Measurements from ENCODE around the gene ZNF304. TPM values are rescaled to one million over a fixed set of nuclear protein-coding genes. Genes with fewer than 3 reads are reported as not detected.

ZNF304 gene
- total RNA-seq, 1 donor from 2014 or later, result 13.5 TPM

Other genes with a start within 250 kb of the ZNF304 start
- not detected for gene USP29, start 231.3 kb upstream of the ZNF304 start, total RNA-seq
- not detected for gene ZIM3, start 206.1 kb upstream of the ZNF304 start, total RNA-seq
- not detected for gene DUXA, start 183.8 kb upstream of the ZNF304 start, total RNA-seq
- gene ZNF264, start 159.8 kb upstream of the ZNF304 start, total RNA-seq, result 52.6 TPM
- not detected for gene AURKC, start 120.2 kb upstream of the ZNF304 start, total RNA-seq
- 34.1 TPM for gene ZNF805, start 110.6 kb upstream of the ZNF304 start, total RNA-seq
- gene ZNF460, start 70.8 kb upstream of the ZNF304 start, total RNA-seq, result 110 TPM
- 19.2 TPM for gene ZNF543, start 30.8 kb upstream of the ZNF304 start, total RNA-seq
- gene TRAPPC2B, start 12.3 kb downstream of the ZNF304 start, total RNA-seq, result 15.8 TPM
- 4.9 TPM for gene ZNF547, start 12.3 kb downstream of the ZNF304 start, total RNA-seq
- gene ZNF548, start 38.6 kb downstream of the ZNF304 start, total RNA-seq, result 43.4 TPM
- gene ZNF17, start 59.9 kb downstream of the ZNF304 start, total RNA-seq, result 22.5 TPM
- gene ZNF749, start 84.1 kb downstream of the ZNF304 start, total RNA-seq, result 15.8 TPM
- 1.2 TPM for gene VN1R1, start 105.9 kb downstream of the ZNF304 start, total RNA-seq
- gene ZNF772, start 126.3 kb downstream of the ZNF304 start, total RNA-seq, result 25.2 TPM
- gene ZNF419, start 136.5 kb downstream of the ZNF304 start, total RNA-seq, result 12.0 TPM
- 34.7 TPM for gene ZNF773, start 148.7 kb downstream of the ZNF304 start, total RNA-seq
- gene ZNF549, start 176.1 kb downstream of the ZNF304 start, total RNA-seq, result 9.3 TPM
- 15.1 TPM for gene ZNF550, start 208.6 kb downstream of the ZNF304 start, total RNA-seq
- gene ZNF416, start 227.6 kb downstream of the ZNF304 start, total RNA-seq, result 5.4 TPM
- 11.2 TPM for gene ZIK1, start 232.9 kb downstream of the ZNF304 start, total RNA-seq
- 5.1 TPM for gene ZNF530, start 248.6 kb downstream of the ZNF304 start, total RNA-seq